Stimulated activated naive B cell treated with anti-CD40 and anti-IgM and Interleukin-4, amounts not matched to agents 10 μg/mL and 1 μg/mL and 100 μg/mL, for 72 hours (primary cell): ENCODE results near the gene KCNE5.
"Not testable (repeated sequence)": the region's sequence is repeated elsewhere in the genome, so short reads cannot be mapped to it uniquely, and the experiment has no call there.

Experiments
- ATAC-seq, 2 donors: fragments of 150-1000 bp; cut with Tn5 transposase; replicated peaks; 2 replicates each; pipeline ENCODE4 v1.10.0; 2021; ENCODE audit warnings: moderate library complexity in 1 of 2
- DNase-seq: peaks from one replicate; pipeline ENCODE4 v3.0.0; 2021
- H3K27ac Mint-ChIP-seq: one replicate; pipeline ENCODE4 v1.8.0; 2022; ENCODE audit warnings: mild to moderate bottlenecking, mixed read lengths
- H3K27me3 Mint-ChIP-seq, 2 donors: one replicate each; pipeline ENCODE4 v1.8.0; 2022; ENCODE audit warnings: mixed read lengths in 2 of 2
- H3K36me3 Mint-ChIP-seq, 2 donors: one replicate each; pipeline ENCODE4 v1.8.0; 2022; ENCODE audit warnings: mixed read lengths in 2 of 2, mild to moderate bottlenecking in 1 of 2
- H3K4me1 Mint-ChIP-seq, 2 donors: one replicate each; pipeline ENCODE4 v1.8.0; 2022; ENCODE audit warnings: mixed read lengths in 2 of 2, mild to moderate bottlenecking in 1 of 2
- H3K4me3 Mint-ChIP-seq, 2 donors: one replicate each; pipeline ENCODE4 v1.8.0; 2022; ENCODE audit warnings: mild to moderate bottlenecking in 2 of 2, mixed read lengths in 2 of 2, moderate library complexity in 1 of 2
- H3K9me3 Mint-ChIP-seq, 2 donors: one replicate each; pipeline ENCODE4 v1.8.0; 2022; ENCODE audit warnings: mixed read lengths in 2 of 2, mild to moderate bottlenecking in 1 of 2

KCNE5 gene

DNA sequence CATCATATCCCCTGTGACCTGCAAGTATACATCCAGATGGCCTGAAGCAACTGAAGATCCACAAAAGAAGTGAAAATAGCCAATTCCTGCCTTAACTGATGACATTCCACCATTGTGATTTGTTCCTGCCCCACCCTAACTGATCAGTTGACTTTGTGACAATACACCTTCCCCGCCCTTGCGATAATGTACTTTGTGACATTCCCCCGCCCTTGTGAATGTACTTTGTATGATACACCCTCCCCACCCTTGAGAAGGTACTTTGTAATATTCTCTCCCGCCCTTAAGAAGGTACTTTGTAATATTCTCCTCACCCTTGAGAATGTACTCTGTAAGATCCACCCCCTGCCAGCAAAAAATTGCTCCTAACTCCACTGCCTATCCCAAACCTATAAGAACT is 48.9 kb downstream of the KCNE5 start:
- not testable (repeated sequence) for H3K4me1 Mint-ChIP-seq, H3K4me3 Mint-ChIP-seq, DNase-seq, H3K27ac Mint-ChIP-seq, H3K27me3 Mint-ChIP-seq, H3K36me3 Mint-ChIP-seq, H3K9me3 Mint-ChIP-seq, ATAC-seq
